Measurements from ENCODE around the gene CTSD. TPM values are rescaled to one million over a fixed set of nuclear protein-coding genes. Genes with fewer than 3 reads are reported as not detected.

Gene CTSD
- total RNA-seq, 3 donors from 2014 or later = 74.9 to 101 (median 83.7) TPM

GRCh38 chr11:1703146-1703545 is 60.6 kb downstream of the CTSD start:
- Mint-ChIP-seq H3K27me3 (ENCODE audit: low read depth) (peaks cover 10% of the 10 kb centered on the region), H3K4me3 (no peak overlapping the region), H3K4me1 (ENCODE audit: low read depth) (peaks cover 13% of the 10 kb centered on the region), H3K36me3 (ENCODE audit: insufficient read depth) (no peaks in the 10 kb centered on the region), H3K9me3 (peaks cover 10% of the 10 kb centered on the region)
- no peak for ATAC-seq
- no peak for DNase-seq

Other genes with a start within 250 kb of the CTSD start
- gene DUSP8, start 191.7 kb downstream of the CTSD start, total RNA-seq = 1 to 10 TPM; 5.4 to 6.0 (median 5.7) TPM
- gene KRTAP5-1, start 178.6 kb downstream of the CTSD start, total RNA-seq = not detected
- not detected for gene KRTAP5-2, start 165.6 kb downstream of the CTSD start, total RNA-seq
- not detected for gene KRTAP5-3, start 155.5 kb downstream of the CTSD start, total RNA-seq
- gene KRTAP5-4, start 141.8 kb downstream of the CTSD start, total RNA-seq = not detected
- gene KRTAP5-5, start 134.2 kb downstream of the CTSD start, total RNA-seq = not detected
- not detected for gene KRTAP5-6, start 66.7 kb downstream of the CTSD start, total RNA-seq
- gene IFITM10, start 13.3 kb downstream of the CTSD start, total RNA-seq = under 1 TPM; 0.33 to 0.53 (median 0.33) TPM
- not detected for gene SYT8, start 71.1 kb upstream of the CTSD start, total RNA-seq
- gene TNNI2, start 75.1 kb upstream of the CTSD start, total RNA-seq = not detected
- gene LSP1, start 89.2 kb upstream of the CTSD start, total RNA-seq = 10 to 100 TPM; 34.6 to 71.7 (median 60.6) TPM
- under 1 TPM in 2 of 3 donors, not detected in 1; 0.08 to 0.20 TPM for gene PRR33, start 128.0 kb upstream of the CTSD start, total RNA-seq
- not detected for gene TNNT3, start 155.8 kb upstream of the CTSD start, total RNA-seq
- gene MRPL23, start 183.4 kb upstream of the CTSD start, total RNA-seq = 100 to 1,000 TPM; 100 to 220 (median 201) TPM
- 1 to 10 TPM in 1 of 3 donors, under 1 TPM in 2; 0.54 to 1.5 (median 0.79) TPM for gene H19, start 233.9 kb upstream of the CTSD start, total RNA-seq

All from activated T-cell treated with anti-CD3 and anti-CD28 coated beads, Interleukin-2, amount 50 U/mL, for 4 hours (primary cell).